ENCODE data around the gene ABI3.
A peak's percentile ranks its signal among the peaks of the same experiment; 100 is the strongest.
"Not testable (repeated sequence)": the region's sequence is repeated elsewhere in the genome, so short reads cannot be mapped to it uniquely, and the experiment has no call there.

ABI3 gene, protein sequence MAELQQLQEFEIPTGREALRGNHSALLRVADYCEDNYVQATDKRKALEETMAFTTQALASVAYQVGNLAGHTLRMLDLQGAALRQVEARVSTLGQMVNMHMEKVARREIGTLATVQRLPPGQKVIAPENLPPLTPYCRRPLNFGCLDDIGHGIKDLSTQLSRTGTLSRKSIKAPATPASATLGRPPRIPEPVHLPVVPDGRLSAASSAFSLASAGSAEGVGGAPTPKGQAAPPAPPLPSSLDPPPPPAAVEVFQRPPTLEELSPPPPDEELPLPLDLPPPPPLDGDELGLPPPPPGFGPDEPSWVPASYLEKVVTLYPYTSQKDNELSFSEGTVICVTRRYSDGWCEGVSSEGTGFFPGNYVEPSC

DNA sequence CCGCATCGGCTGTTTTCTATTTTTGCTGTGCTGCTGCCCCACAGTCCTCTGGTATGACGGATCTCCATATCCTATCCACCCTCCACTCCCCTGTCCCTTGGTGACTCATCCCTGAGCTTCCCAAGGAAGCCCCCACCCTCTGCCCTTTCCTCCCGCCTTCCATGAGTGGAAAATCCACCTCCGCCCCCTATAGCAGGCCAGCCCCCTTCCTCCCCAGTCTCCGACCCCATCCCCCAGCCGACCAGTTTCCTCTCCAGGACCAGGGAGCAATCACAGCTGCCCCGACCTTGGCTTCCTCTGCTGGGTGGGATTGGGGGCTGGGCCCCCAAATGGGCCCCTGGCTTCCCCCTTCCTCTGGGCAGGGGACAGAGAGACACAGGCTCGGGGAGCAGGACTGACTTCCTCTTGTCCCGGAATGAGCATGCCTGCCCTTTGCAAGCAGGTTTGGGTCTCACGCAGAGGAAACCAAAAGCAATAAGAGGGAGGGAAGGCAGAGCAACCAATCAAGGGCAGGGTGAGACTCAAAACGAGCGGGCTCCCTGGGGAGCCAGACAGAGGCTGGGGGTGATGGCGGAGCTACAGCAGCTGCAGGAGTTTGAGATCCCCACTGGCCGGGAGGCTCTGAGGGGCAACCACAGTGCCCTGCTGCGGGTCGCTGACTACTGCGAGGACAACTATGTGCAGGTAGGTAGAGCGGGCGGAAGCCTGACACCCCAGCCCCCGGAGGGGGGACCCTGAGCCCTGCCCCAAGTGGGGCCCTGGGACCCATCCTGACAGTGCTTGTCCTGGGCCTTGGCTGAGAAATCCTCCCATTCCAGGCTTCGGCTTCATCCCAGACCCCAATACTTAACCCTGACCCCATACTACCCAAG is at the start of gene ABI3, which contains the start of gene GNGT2:
Gene ABI3, plus strand, starts transcription at position 550 of the 872 bp plus-strand sequence. Its CDS starts 18 bp downstream, at position 568.
Gene GNGT2, minus strand, starts transcription at position 417 of the 872 bp plus-strand sequence. CDS start 3,152 bp downstream, outside the sequence.
- TF ChIP-seq, protein P1, sequence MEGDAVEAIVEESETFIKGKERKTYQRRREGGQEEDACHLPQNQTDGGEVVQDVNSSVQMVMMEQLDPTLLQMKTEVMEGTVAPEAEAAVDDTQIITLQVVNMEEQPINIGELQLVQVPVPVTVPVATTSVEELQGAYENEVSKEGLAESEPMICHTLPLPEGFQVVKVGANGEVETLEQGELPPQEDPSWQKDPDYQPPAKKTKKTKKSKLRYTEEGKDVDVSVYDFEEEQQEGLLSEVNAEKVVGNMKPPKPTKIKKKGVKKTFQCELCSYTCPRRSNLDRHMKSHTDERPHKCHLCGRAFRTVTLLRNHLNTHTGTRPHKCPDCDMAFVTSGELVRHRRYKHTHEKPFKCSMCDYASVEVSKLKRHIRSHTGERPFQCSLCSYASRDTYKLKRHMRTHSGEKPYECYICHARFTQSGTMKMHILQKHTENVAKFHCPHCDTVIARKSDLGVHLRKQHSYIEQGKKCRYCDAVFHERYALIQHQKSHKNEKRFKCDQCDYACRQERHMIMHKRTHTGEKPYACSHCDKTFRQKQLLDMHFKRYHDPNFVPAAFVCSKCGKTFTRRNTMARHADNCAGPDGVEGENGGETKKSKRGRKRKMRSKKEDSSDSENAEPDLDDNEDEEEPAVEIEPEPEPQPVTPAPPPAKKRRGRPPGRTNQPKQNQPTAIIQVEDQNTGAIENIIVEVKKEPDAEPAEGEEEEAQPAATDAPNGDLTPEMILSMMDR (IDR thresholded peaks at IDR 0.05; ENCODE audit: low read depth, low read length) = no peak
- peak; percentile 32 to 54 for DNase-seq (ENCODE audit: low read depth in 2 of 2)
- H3K4me3 ChIP-seq (replicated peaks in 1 of 2; ENCODE audit: low read depth in 2 of 2, low read length in 2 of 2) = no peak within 1 kb of the TSS

DNA sequence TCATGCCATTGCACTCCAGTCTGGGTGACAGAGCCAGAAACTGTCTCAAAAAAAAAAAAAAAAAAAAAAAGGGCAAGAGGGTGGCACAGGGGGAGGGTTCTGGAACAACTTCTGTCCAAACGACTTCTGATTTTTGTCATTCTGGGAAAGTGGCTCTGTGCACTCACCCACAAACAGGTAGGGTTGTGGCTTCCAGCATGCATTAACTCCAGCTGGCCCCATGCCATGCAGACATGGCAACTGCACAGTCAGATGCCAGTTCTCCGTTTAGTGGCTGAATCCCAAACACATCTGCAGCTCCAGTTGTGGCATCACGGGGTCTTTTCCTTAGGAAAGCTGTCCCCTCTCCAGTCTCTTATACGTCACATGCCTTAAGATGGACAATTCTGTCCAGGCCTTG is 47.6 kb upstream of the ABI3 start:
- H3K4me3 ChIP-seq (replicated peaks in 1 of 2; ENCODE audit: low read depth in 2 of 2, low read length in 2 of 2) = no peak overlapping the region
- DNase-seq (ENCODE audit: low read depth in 2 of 2) = no peak
- TF ChIP-seq, protein P1 (IDR thresholded peaks at IDR 0.05; ENCODE audit: low read depth, low read length) = no peak

DNA sequence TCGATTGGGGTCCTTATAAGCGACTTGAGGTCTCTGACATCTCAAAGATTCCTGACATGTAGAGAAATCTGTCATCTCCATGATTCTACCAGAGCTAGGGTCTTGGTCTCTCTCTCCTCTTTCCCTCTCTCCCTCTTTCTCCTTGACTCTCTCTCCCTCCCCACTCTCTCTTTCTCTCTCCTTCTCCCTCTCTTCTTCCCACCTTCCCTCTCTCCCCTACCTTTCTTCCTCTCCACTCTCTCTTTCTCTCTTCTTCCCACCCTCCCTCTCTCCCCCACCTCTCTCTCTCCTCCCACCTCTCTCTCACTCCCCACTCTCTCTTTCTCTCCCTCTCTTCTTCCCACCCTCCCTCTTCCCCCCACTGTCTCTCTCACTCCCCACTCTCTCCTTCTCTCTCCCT is 45.4 kb upstream of the ABI3 start:
- TF ChIP-seq, protein P1 (IDR thresholded peaks at IDR 0.05; ENCODE audit: low read depth, low read length) = no peak
- H3K4me3 ChIP-seq (replicated peaks in 1 of 2; ENCODE audit: low read depth in 2 of 2, low read length in 2 of 2) = no peak overlapping the region
- no peak for DNase-seq (ENCODE audit: low read depth in 2 of 2)

DNA sequence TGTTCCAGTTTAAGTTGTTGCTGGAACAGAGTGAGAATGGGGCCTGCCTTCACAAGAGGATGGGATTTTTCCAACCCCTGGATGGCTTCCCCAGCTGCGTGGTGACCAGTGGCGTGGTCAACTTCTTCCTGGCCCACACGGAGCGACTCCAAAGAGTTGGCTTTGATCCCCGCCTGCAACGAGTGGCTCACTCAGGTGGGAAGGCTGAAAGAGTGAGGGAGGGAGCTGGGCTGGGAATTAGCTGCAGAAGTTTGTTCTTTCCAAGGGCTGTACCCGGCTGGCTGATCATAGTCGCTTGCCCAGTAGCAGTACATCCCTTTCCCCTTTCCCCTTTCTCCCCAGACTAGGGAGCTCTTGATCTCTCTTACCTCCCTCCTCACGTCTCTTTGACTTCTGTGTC is 41.8 kb upstream of the ABI3 start:
- TF ChIP-seq, protein P1 (IDR thresholded peaks at IDR 0.05; ENCODE audit: low read depth, low read length) = no peak
- H3K4me3 ChIP-seq (replicated peaks in 1 of 2; ENCODE audit: low read depth in 2 of 2, low read length in 2 of 2) = no peak overlapping the region
- DNase-seq (ENCODE audit: low read depth in 2 of 2) = no peak

DNA sequence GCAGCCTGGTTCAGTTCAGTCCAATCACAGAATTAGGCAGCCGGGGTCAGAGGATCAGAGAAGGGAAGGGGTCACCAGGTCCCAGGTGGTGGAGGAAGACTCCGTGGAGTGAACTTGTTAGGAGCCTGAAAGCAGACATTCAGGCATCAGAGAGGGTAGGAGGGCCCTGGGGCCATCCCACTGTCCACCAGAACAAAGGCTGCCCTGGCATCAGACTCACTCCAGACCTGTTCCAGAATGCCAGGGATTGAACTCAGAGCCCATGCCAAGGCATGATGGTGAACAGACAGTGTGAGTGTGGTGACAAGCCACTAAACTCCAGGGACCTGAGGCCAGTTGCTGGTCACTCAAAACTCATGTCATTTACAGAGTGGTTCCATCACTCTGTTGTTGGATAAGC is 40.3 kb upstream of the ABI3 start:
- H3K4me3 ChIP-seq (replicated peaks in 1 of 2; ENCODE audit: low read depth in 2 of 2, low read length in 2 of 2) = no peak overlapping the region
- TF ChIP-seq, protein P1 (IDR thresholded peaks at IDR 0.05; ENCODE audit: low read depth, low read length) = no peak
- DNase-seq (ENCODE audit: low read depth in 2 of 2) = no peak

DNA sequence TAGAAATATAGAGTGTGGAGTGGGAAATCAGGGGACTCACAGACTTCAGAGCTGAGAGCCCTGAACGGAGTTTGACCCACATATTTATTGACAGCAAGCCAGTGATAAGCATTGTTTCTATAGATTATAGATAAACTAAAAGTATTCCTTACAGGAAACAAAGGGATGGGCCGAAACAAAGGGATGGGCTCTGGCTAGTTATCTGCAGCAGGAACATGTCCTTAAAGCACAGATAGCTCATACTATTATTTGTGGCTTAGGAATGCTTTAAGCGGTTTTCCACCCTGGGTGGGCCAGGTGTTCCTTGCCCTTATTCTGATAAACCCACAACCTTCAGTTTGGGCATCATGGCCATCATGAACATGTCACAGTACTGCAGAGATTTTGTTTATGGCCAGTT is 39.8 kb upstream of the ABI3 start:
- H3K4me3 ChIP-seq (replicated peaks in 1 of 2; ENCODE audit: low read depth in 2 of 2, low read length in 2 of 2); DNase-seq (ENCODE audit: low read depth in 2 of 2): not testable (repeated sequence)

DNA sequence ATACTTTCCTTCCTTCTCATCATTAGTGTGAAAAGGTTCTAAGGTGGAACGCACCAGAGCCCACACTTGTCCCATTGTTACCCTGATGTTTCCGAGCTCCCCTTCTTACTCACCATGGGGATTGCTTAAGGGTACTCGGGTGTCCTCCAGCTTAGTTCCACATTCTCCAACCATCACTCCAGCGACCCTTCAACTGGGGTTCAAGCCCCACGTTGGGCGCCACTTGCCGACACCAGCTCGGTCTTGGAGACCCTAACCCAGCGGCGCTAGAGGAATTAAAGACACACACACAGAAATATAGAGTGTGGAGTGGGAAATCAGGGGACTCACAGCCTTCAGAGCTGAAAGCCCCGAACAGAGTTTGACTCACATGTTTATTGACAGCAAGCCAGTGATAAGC is 34.5 kb upstream of the ABI3 start:
- H3K4me3 ChIP-seq (replicated peaks in 1 of 2; ENCODE audit: low read depth in 2 of 2, low read length in 2 of 2) = not testable (repeated sequence)

More for the DNA sequence above, 34.5 kb upstream of the ABI3 start:
- DNase-seq (ENCODE audit: low read depth in 2 of 2) = not testable (repeated sequence)

Measured in cardiac fibroblast (primary cell).